Mesothelial cell of epicardium (in vitro differentiated cells): Measurements from ENCODE around the gene IGSF3. TPM values are rescaled to one million over a fixed set of nuclear protein-coding genes. Genes with fewer than 3 reads are reported as not detected.
A peak's percentile ranks its signal among the peaks of the same experiment; 100 is the strongest.
"Not testable (repeated sequence)": the region's sequence is repeated elsewhere in the genome, so short reads cannot be mapped to it uniquely, and the experiment has no call there.

Experiments
- DNase-seq, 2 experiments: peaks; one replicate each; pipeline ENCODE4 v3.0.0; 2021; ENCODE audit warnings: low spot score in 2 of 2; ENCODE audit not compliant: unreplicated experiment in 2 of 2
- H3K27ac Mint-ChIP-seq: 2 replicates; pipeline ENCODE4 v1.8.0; 2021; ENCODE audit warnings: mixed read lengths
- H3K27me3 Mint-ChIP-seq: 2 replicates; pipeline ENCODE4 v1.8.0; 2021; ENCODE audit warnings: low read depth, mixed read lengths
- H3K36me3 Mint-ChIP-seq: 2 replicates; pipeline ENCODE4 v1.8.0; 2021; ENCODE audit warnings: mixed read lengths
- H3K4me1 Mint-ChIP-seq: 2 replicates; pipeline ENCODE4 v1.8.0; 2021; ENCODE audit warnings: mixed read lengths
- H3K4me3 Mint-ChIP-seq: 2 replicates; pipeline ENCODE4 v1.8.0; 2021; ENCODE audit warnings: mild to moderate bottlenecking, moderate library complexity, mixed read lengths
- H3K9me3 Mint-ChIP-seq: 2 replicates; pipeline ENCODE4 v1.8.0; 2021; ENCODE audit warnings: mixed read lengths
- CTCF ChIP-seq: fragments of 200-600 bp; sonication (generic); IDR thresholded peaks from one replicate; pipeline ENCODE4 v1.5.0; 2021; ENCODE audit warnings: antibody characterized with exemption; ENCODE audit not compliant: unreplicated experiment
- total RNA-seq: library from RNA; stranded (reverse); gene quantifications from 3 replicates; pipeline ENCODE4 v1.2.1, GENCODE V29; 2021

The IGSF3 gene
- total RNA-seq, 1 donor from 2014 or later, result 59.2 TPM

GRCh38 chr1:116595946-116596741 is 71.4 kb downstream of the IGSF3 start:
- H3K27me3 Mint-ChIP-seq, H3K9me3 Mint-ChIP-seq, H3K4me3 Mint-ChIP-seq, H3K27ac Mint-ChIP-seq, H3K36me3 Mint-ChIP-seq, DNase-seq: not testable (repeated sequence)
- peak; percentile 32 for TF ChIP-seq CTCF
- H3K4me1 Mint-ChIP-seq, result peaks cover 11% of the 10 kb centered on the region

- peaks cover 11% of the 10 kb centered on the region for H3K4me1 Mint-ChIP-seq
- H3K9me3 Mint-ChIP-seq, H3K36me3 Mint-ChIP-seq, DNase-seq, H3K27ac Mint-ChIP-seq, H3K4me3 Mint-ChIP-seq, H3K27me3 Mint-ChIP-seq: not testable (repeated sequence)
These were observed 72.3 kb downstream of the IGSF3 start for GRCh38 chr1:116595065-116595840.

- not testable (repeated sequence) for H3K27me3 Mint-ChIP-seq, H3K36me3 Mint-ChIP-seq, H3K9me3 Mint-ChIP-seq, H3K27ac Mint-ChIP-seq, H3K4me3 Mint-ChIP-seq, DNase-seq
- peaks cover 23% of the 10 kb centered on the region for H3K4me1 Mint-ChIP-seq
These were observed 73.6 kb downstream of the IGSF3 start for GRCh38 chr1:116593977-116594376.

GRCh38 chr1:116593401-116593800 is 74.1 kb downstream of the IGSF3 start:
- H3K27me3 Mint-ChIP-seq, H3K36me3 Mint-ChIP-seq, H3K9me3 Mint-ChIP-seq, H3K4me3 Mint-ChIP-seq, DNase-seq: not testable (repeated sequence)
- Mint-ChIP-seq H3K4me1 (peaks cover 23% of the 10 kb centered on the region), H3K27ac (peak overlapping the region; percentile 28)

- H3K9me3 Mint-ChIP-seq, H3K4me3 Mint-ChIP-seq, H3K27me3 Mint-ChIP-seq, H3K36me3 Mint-ChIP-seq, DNase-seq: not testable (repeated sequence)
- Mint-ChIP-seq H3K4me1 (peaks cover 23% of the 10 kb centered on the region), H3K27ac (peak overlapping the region; percentile 78)
These were observed 75.5 kb downstream of the IGSF3 start for GRCh38 chr1:116591951-116592605.

- not testable (repeated sequence) for H3K27ac Mint-ChIP-seq
- peaks cover 10% of the 10 kb centered on the region for H3K36me3 Mint-ChIP-seq
These were observed 76.3 kb downstream of the IGSF3 start for GRCh38 chr1:116591006-116591950.

GRCh38 chr1:116590359-116591005 is 77.1 kb downstream of the IGSF3 start:
- Mint-ChIP-seq H3K36me3 (peaks cover 10% of the 10 kb centered on the region), H3K4me1 (peaks cover 23% of the 10 kb centered on the region)
- H3K27me3 Mint-ChIP-seq, DNase-seq, H3K9me3 Mint-ChIP-seq, H3K27ac Mint-ChIP-seq, H3K4me3 Mint-ChIP-seq: not testable (repeated sequence)

More at GRCh38 chr1:116591006-116591950, 76.3 kb downstream of the IGSF3 start:
- not testable (repeated sequence) for H3K27me3 Mint-ChIP-seq, DNase-seq, H3K4me3 Mint-ChIP-seq, H3K9me3 Mint-ChIP-seq
- H3K4me1 Mint-ChIP-seq, result peaks cover 23% of the 10 kb centered on the region

- H3K4me3 Mint-ChIP-seq, H3K9me3 Mint-ChIP-seq: not testable (repeated sequence)
- H3K27ac Mint-ChIP-seq, result peak overlapping the region; percentile 49
These were observed 78.3 kb downstream of the IGSF3 start for GRCh38 chr1:116589101-116589735.

More at GRCh38 chr1:116589101-116589735, 78.3 kb downstream of the IGSF3 start:
- not testable (repeated sequence) for H3K27me3 Mint-ChIP-seq, DNase-seq
- H3K36me3 Mint-ChIP-seq, result peaks cover 13% of the 10 kb centered on the region
- H3K4me1 Mint-ChIP-seq, result peaks cover 23% of the 10 kb centered on the region
